ENCODE results near the gene HTATIP2. TPM values are rescaled to one million over a fixed set of nuclear protein-coding genes. Genes with fewer than 3 reads are reported as not detected.

Gene HTATIP2
- total RNA-seq, 1 experiment from 2014 or later, result 43.4 TPM

DNA sequence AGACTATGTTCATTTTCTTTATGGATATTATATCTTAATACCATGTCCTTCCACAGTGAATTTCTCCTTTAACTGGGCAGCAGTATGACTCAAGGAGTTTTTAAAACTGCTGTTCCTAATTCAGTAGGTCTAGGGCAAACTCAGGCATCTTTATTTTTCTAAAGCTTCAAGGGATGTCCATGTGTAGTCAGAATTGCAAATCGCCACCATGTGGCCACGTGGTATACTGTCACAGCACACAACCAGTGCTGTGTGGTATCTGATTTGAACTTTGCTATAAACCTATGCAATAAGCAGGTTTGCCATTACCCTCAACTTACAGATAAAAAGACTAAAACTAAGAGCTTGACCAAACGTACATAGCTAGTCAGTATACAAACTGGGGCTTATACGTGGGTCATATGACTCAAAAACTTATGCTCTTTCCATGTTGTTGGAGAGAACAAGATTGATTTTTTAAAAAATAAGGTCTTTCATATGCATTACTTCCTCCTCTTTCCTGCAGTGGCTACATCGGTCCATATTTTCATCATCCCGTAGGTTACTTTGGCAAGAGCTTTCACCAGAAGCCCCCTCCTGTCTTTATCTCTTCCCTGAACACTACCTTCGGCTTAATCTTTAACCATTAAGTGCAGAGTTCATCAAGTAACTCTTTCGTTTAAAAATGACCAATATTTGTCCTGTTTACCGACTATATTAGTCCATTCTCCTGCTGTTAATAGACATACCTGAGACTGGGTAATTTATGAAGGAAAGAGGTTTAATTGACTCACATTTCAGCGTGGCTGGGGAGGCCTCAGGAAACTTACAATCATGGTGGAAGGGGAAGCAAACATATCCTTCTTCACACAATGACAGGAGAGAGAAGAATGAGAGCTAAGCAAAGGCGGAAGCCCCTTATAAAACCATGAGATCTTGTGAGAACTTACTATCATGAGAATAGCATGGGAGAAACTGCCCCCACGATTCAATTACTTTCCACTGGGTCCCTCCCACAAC is 8.0 kb upstream of the HTATIP2 start (continued):
- TF ChIP-seq, protein P1, sequence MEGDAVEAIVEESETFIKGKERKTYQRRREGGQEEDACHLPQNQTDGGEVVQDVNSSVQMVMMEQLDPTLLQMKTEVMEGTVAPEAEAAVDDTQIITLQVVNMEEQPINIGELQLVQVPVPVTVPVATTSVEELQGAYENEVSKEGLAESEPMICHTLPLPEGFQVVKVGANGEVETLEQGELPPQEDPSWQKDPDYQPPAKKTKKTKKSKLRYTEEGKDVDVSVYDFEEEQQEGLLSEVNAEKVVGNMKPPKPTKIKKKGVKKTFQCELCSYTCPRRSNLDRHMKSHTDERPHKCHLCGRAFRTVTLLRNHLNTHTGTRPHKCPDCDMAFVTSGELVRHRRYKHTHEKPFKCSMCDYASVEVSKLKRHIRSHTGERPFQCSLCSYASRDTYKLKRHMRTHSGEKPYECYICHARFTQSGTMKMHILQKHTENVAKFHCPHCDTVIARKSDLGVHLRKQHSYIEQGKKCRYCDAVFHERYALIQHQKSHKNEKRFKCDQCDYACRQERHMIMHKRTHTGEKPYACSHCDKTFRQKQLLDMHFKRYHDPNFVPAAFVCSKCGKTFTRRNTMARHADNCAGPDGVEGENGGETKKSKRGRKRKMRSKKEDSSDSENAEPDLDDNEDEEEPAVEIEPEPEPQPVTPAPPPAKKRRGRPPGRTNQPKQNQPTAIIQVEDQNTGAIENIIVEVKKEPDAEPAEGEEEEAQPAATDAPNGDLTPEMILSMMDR (IDR thresholded peaks at IDR 0.05 in 2 of 3, conservative IDR thresholded peaks at IDR 0.05 in 1 of 3; ENCODE audit: borderline replicate concordance in 1 of 3, insufficient read depth in 1 of 3, low read depth in 2 of 3, low read length in 2 of 3), result peak; percentile 28 to 70 (median 64); a peak in 5 of 6 replicates
- peak; percentile 11 for TF ChIP-seq YY1 (IDR thresholded peaks at IDR 0.05; ENCODE audit: extremely low read depth, insufficient replicate concordance, low read depth, low read length)
- TF ChIP-seq ELF1 (IDR thresholded peaks at IDR 0.05; ENCODE audit: borderline replicate concordance, low read depth), result no peak
- TF ChIP-seq CEBPB (IDR thresholded peaks at IDR 0.05; ENCODE audit: low read depth), result no peak
- no peak for TF ChIP-seq SP1 (IDR thresholded peaks at IDR 0.05; ENCODE audit: low read depth)
- TF ChIP-seq RAD21 (IDR thresholded peaks at IDR 0.05; ENCODE audit: low read depth), result peak; percentile 35; the same call in 1 of the 2 replicates

DNA sequence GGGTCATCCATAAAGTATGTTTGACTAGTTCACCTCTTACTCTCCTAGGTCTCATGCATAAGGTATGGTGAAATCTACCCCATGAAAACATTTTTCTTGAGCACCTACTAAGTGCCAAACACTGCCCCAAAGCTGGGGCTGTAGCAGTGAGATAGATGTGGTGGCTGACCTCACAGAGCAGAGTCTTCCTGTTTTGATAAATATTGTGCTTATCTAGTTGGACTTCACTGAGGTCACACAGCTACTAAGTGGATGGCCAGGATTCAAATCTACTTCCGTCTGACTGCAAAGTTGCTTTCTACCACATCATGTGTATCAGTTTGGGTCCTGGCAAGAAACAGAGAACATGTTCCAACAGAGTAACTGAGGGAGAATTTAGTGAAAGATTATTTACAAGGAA is 6.4 kb upstream of the HTATIP2 start:
- DNase-seq (ENCODE audit: low read depth, low spot score) (no peak), ATAC-seq (no peak)
- TF ChIP-seq, protein P2, sequence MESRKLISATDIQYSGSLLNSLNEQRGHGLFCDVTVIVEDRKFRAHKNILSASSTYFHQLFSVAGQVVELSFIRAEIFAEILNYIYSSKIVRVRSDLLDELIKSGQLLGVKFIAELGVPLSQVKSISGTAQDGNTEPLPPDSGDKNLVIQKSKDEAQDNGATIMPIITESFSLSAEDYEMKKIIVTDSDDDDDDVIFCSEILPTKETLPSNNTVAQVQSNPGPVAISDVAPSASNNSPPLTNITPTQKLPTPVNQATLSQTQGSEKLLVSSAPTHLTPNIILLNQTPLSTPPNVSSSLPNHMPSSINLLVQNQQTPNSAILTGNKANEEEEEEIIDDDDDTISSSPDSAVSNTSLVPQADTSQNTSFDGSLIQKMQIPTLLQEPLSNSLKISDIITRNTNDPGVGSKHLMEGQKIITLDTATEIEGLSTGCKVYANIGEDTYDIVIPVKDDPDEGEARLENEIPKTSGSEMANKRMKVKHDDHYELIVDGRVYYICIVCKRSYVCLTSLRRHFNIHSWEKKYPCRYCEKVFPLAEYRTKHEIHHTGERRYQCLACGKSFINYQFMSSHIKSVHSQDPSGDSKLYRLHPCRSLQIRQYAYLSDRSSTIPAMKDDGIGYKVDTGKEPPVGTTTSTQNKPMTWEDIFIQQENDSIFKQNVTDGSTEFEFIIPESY (IDR thresholded peaks at IDR 0.05; ENCODE audit: extremely low read depth, insufficient replicate concordance, low read length), result no peak
- TF ChIP-seq RAD21 (IDR thresholded peaks at IDR 0.05; ENCODE audit: low read depth), result no peak
- no peak for TF ChIP-seq CBX3 (IDR thresholded peaks at IDR 0.05; ENCODE audit: low read depth)
- TF ChIP-seq YY1 (IDR thresholded peaks at IDR 0.05; ENCODE audit: extremely low read depth, insufficient replicate concordance, low read depth, low read length), result no peak
- TF ChIP-seq, protein P3, sequence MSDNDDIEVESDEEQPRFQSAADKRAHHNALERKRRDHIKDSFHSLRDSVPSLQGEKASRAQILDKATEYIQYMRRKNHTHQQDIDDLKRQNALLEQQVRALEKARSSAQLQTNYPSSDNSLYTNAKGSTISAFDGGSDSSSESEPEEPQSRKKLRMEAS (IDR thresholded peaks at IDR 0.05), result no peak
- no peak for TF ChIP-seq JUND (IDR thresholded peaks at IDR 0.05)
- TF ChIP-seq ELF1 (IDR thresholded peaks at IDR 0.05; ENCODE audit: borderline replicate concordance, low read depth), result no peak
- TF ChIP-seq SP1 (IDR thresholded peaks at IDR 0.05; ENCODE audit: low read depth), result no peak
- Histone ChIP-seq H2AFZ (ENCODE audit: low read depth, low read length, poor library complexity, severe bottlenecking) (no peak overlapping the region), H3K9me3 (ENCODE audit: control insufficient read depth in 1 of 2, insufficient read depth in 1 of 2, low read depth in 1 of 2, low read length in 2 of 2) (no peaks in the 10 kb centered on the region), H3K79me2 (ENCODE audit: insufficient read depth, low read length) (no peaks in the 10 kb centered on the region), H3K36me3 (ENCODE audit: control insufficient read depth in 1 of 2, insufficient read depth in 2 of 2, low read length in 2 of 2) (no peaks in the 10 kb centered on the region), H3K27ac (ENCODE audit: low read depth, low read length) (no peak overlapping the region), H3K27me3 (ENCODE audit: insufficient read depth, low read length) (no peaks in the 10 kb centered on the region), H3K9ac (ENCODE audit: low read length) (no peak overlapping the region), H3K4me3 (replicated peaks in 1 of 2; ENCODE audit: low read depth in 1 of 2, low read length in 2 of 2) (no peak overlapping the region), H3K4me1 (ENCODE audit: control insufficient read depth in 1 of 2, insufficient read depth in 2 of 2, low read length in 2 of 2) (peaks cover 0 to 13% of the 10 kb centered on the region in 2 experiments; a peak in 2 of 4 replicates), H3K9me2 (ENCODE audit: insufficient read depth) (no peaks in the 10 kb centered on the region), H3K4me2 (ENCODE audit: low read length) (no peak overlapping the region), H4K20me1 (ENCODE audit: insufficient read depth) (no peaks in the 10 kb centered on the region)
- ChIA-PET POLR2A (no interaction called here), CTCF (interaction anchor here (3.4 kb wide), 1 partner anchor 229 kb away, joined by 13 read pairs; no protein-coding TSS in a partner anchor), RAD21 (ENCODE audit: low non-redundant PET in 1 of 2, low total read pairs in 2 of 2, uncharacterized antibody in 2 of 2, unreplicated experiment in 2 of 2) (no interaction called here)
- intact Hi-C loops (cut with micrococcal nuclease), result loop anchor here (5.0 to 10.0 kb wide), 3 partner anchors 405 to 802 kb away; no protein-coding TSS in a partner anchor
- no TSS peak for BruUV-seq (replicated peaks)
